Prostate gland (tissue), 2 donors: ENCODE data around the gene JAM2.

Source experiments
- POLR2A ChIP-seq: fragments of 450-650 bp; IDR thresholded peaks from one replicate; pipeline ENCODE4 v1.6.1; 2016; ENCODE audit warnings: antibody characterized with exemption, mild to moderate bottlenecking
- TF ChIP-seq, protein P1 (sequence below), 4 experiments: fragments of 200-600 bp in 2 of 4; fragments of 450-650 bp in 2 of 4; sonication (generic) in 2 of 4; IDR thresholded peaks; 1 replicate in 3 of 4; 2 replicates in 1 of 4; pipeline ENCODE4 v1.5.1; 2016 to 2019; ENCODE audit warnings: antibody characterized with exemption in 4 of 4, mild to moderate bottlenecking in 2 of 4, moderate library complexity in 2 of 4

DNA sequence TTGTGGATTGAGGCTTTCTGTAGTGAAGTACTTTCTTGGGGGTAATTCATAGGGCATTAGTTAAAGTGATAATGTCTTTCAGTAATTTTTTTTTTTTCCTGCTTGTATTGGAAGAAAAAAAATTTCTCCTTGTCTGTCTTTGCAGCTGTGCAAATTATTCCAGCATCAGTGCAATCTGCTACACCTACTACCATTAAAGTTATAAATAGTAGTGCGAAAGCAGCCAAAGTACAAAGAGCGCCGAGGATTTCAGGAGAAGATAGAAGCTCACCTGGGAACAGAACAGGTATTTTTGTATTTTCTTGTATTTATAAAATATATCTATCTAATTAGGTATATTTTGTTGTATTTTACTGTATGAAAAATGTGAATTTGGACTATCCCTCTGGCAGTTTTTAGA is 125.0 kb downstream of the JAM2 start:
- TF ChIP-seq, protein P1, sequence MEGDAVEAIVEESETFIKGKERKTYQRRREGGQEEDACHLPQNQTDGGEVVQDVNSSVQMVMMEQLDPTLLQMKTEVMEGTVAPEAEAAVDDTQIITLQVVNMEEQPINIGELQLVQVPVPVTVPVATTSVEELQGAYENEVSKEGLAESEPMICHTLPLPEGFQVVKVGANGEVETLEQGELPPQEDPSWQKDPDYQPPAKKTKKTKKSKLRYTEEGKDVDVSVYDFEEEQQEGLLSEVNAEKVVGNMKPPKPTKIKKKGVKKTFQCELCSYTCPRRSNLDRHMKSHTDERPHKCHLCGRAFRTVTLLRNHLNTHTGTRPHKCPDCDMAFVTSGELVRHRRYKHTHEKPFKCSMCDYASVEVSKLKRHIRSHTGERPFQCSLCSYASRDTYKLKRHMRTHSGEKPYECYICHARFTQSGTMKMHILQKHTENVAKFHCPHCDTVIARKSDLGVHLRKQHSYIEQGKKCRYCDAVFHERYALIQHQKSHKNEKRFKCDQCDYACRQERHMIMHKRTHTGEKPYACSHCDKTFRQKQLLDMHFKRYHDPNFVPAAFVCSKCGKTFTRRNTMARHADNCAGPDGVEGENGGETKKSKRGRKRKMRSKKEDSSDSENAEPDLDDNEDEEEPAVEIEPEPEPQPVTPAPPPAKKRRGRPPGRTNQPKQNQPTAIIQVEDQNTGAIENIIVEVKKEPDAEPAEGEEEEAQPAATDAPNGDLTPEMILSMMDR (IDR thresholded peaks at IDR 0.05) = no peak
- TF ChIP-seq POLR2A = no peak
